HG03159 (cell line): Measurements from ENCODE around the gene B3GNT3.

Experiments
- ATAC-seq: cut with Tn5 transposase; IDR thresholded peaks from one replicate; pipeline ENCODE4 v1.9.1; 2021; ENCODE audit warnings: mild to moderate bottlenecking, moderate library complexity; ENCODE audit not compliant: unreplicated experiment

B3GNT3 gene

DNA sequence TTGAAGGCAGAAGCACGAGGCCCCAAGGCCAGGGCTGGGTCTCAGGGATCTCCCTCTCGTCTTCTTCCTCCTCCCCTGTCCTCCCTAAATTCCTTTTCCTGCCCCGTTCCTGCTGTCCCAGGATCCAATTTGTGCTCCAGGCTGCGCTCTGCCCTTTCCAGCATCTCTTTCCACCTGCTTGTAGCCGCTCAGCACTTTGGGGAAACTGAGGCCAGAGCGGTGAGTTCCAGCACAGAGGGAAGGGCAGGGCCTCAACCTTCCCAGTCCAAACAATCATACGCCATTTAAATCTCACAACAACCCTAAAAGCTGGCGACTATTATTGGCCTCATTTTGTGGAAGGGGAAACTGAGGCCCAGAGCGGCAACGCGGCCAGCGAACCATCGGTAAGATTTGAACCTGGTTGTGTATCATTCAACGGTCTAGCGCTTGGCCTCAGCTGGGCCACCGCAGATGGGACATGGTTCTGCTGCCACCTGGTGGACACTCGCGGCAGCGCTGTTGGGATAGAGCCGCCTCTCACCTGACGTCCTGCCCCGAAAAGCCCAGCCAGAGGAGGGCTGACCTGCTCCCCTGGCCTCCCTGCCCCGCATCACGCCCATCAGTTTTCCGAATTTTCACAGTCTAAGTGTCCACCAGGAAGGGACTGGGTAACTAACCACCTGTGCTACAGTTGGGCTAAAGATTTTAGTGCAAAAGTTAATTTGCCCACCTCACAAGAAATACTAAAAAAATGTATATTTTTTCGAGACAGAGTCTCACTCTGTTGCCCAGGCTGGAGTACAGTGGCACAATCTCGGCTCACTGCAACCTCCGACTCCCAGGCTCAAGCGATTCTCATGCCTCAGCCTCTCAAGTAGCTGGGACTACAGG lies 60.6 kb downstream of the B3GNT3 start:
- ATAC-seq: no peak

DNA sequence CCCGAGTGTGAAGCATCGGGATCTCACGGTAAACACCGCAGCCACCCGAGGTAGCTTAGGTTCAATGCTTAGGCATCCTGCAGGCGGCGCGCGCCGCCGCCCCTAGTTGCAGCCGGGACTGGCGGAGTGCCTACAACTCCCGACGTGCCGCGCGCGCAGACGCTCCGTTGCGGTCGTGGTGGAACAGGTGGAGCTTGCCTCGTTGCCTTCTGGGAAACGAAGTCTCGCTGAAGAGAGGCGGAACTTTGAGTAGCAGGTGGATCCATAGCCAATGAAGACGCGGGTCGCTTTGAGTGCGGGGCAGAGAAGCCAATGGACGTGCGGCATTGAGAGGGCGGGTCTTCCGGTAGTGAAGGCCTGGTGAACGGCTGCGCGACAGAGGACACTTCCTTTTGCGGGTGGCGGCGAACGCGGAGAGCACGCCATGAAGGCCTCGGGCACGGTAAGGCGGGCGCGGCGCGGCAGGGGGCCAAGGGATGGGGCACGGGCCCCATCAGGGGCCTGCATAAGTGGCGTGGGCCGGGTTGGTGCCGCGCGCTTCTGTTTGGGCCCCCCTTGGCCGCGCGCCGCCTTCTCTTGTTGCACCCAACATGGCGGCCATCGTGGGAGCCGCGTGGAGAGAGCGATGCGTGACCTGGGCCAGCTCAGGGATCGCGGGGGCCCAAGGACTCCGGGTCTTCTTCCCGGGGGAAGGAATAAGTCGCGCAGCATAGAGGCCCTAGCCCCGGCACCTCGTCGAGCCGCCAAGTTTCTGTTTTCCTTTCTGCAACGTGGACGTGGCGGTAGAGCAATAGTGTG lies 64.8 kb downstream of the B3GNT3 start, which contains the start of gene RPL18A:
RPL18A (plus strand) TSS at position 378 of the 798 bp plus-strand sequence; CDS start at position 425, 47 bp downstream.
- peak; percentile 92 for ATAC-seq

- no peak for ATAC-seq
Observed at GRCh38 chr19:17860331-17860992, 65.5 kb downstream of the B3GNT3 start.

- no peak for ATAC-seq
Observed at GRCh38 chr19:17860993-17861360, 66.0 kb downstream of the B3GNT3 start.

GRCh38 chr19:17861542-17862402 lies 66.8 kb downstream of the B3GNT3 start:
- ATAC-seq: no peak

DNA sequence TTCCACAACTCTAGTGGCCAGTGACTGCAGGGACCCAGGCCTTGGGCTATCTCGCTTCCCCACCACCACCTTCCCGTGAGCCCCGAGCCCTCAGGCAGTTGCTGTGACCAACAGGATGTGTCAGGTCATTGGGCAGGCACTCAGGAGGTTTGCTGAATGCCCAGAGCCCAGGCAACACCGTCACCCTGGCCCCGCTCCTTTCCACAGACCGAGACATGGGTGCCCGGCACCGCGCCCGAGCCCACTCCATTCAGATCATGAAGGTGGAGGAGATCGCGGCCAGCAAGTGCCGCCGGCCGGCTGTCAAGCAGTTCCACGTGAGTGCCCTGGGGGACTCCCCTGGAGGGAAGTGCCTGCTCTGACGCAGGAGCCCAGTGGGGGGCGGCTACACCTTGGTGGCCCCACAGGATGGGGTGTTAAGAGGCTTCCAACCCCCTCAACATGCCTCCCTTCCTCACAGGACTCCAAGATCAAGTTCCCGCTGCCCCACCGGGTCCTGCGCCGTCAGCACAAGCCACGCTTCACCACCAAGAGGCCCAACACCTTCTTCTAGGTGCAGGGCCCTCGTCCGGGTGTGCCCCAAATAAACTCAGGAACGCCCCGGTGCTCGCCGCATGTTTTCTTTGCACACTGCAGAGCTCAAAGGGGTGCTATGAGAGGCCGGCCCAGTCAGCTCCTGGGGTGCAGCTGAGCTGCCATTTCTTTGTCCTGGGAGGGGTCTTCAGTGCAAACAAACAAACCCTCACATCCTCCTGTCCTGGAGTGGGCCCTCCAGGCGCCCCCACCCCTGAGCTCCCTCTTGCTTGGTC lies 68.0 kb downstream of the B3GNT3 start:
- no peak for ATAC-seq
